Activated CD8-positive, alpha-beta memory T cell treated with anti-CD3 and anti-CD28 coated beads, Interleukin-2, amount 50 U/mL, for 24 hours (primary cell): ENCODE results near the gene PIF1.

Experiments
- DNase-seq: peaks from one replicate; pipeline ENCODE4 v3.0.0-alpha.2; 2020; ENCODE audit errors: extremely low read depth

Gene PIF1

GRCh38 chr15:64775551-64776401 lies 49.7 kb downstream of the PIF1 start, which contains the start of gene RBPMS2:
Gene RBPMS2, minus strand, starts transcription at chr15:64775589. Its CDS starts 270 bp downstream, at chr15:64775319.
- no peak for DNase-seq

- DNase-seq: no peak
Observed at GRCh38 chr15:64774629-64775493, 50.6 kb downstream of the PIF1 start.

- DNase-seq: no peak
Observed at GRCh38 chr15:64774037-64774628, 51.3 kb downstream of the PIF1 start.

- no peak for DNase-seq
Observed at GRCh38 chr15:64773606-64774005, 51.8 kb downstream of the PIF1 start.

- DNase-seq: no peak
Observed at GRCh38 chr15:64772964-64773363, 52.5 kb downstream of the PIF1 start.

- no peak for DNase-seq
Observed at GRCh38 chr15:64772488-64772887, 53.0 kb downstream of the PIF1 start.

- no peak for DNase-seq
Observed at GRCh38 chr15:64770626-64771025, 54.8 kb downstream of the PIF1 start.

GRCh38 chr15:64767203-64767602 lies 58.2 kb downstream of the PIF1 start:
- DNase-seq: no peak

- DNase-seq: no peak
Observed at GRCh38 chr15:64766058-64766457, 59.4 kb downstream of the PIF1 start.
